Stimulated activated memory B cell treated with anti-CD40 and anti-IgM and Interleukin-4, amounts not matched to agents 10 μg/mL and 1 μg/mL and 100 μg/mL, for 72 hours (primary cell): Measurements from ENCODE around the gene CHST15.
A peak's percentile ranks its signal among the peaks of the same experiment; 100 is the strongest.
"Not testable (repeated sequence)": the region's sequence is repeated elsewhere in the genome, so short reads cannot be mapped to it uniquely, and the experiment has no call there.

ENCODE experiments used
- ATAC-seq: fragments of 150-1000 bp; cut with Tn5 transposase; 2 replicates; pipeline ENCODE4 v1.10.0; 2021
- H3K27ac Mint-ChIP-seq: one replicate; pipeline ENCODE4 v1.8.0; 2022; ENCODE audit warnings: mild to moderate bottlenecking, mixed read lengths
- H3K27me3 Mint-ChIP-seq: one replicate; pipeline ENCODE4 v1.8.0; 2022; ENCODE audit warnings: mixed read lengths
- H3K36me3 Mint-ChIP-seq: one replicate; pipeline ENCODE4 v1.8.0; 2022; ENCODE audit warnings: mixed read lengths
- H3K4me1 Mint-ChIP-seq: one replicate; pipeline ENCODE4 v1.8.0; 2022; ENCODE audit warnings: mixed read lengths
- H3K4me3 Mint-ChIP-seq: one replicate; pipeline ENCODE4 v1.8.0; 2022; ENCODE audit warnings: mild to moderate bottlenecking, moderate library complexity, mixed read lengths
- H3K9me3 Mint-ChIP-seq: one replicate; pipeline ENCODE4 v1.8.0; 2022; ENCODE audit warnings: mixed read lengths

CHST15 gene

GRCh38 chr10:124112891-124113580 lies 19.6 kb upstream of the CHST15 start:
- no peak overlapping the region for H3K27ac Mint-ChIP-seq
- H3K36me3 Mint-ChIP-seq: no peaks in the 10 kb centered on the region
- peaks cover 48% of the 10 kb centered on the region for H3K4me1 Mint-ChIP-seq
- H3K4me3 Mint-ChIP-seq: no peak overlapping the region
- H3K27me3 Mint-ChIP-seq: no peaks in the 10 kb centered on the region
- H3K9me3 Mint-ChIP-seq: no peaks in the 10 kb centered on the region
- ATAC-seq: no peak

- Mint-ChIP-seq H3K27ac (no peak overlapping the region), H3K4me1 (peaks cover 54% of the 10 kb centered on the region), H3K9me3 (no peaks in the 10 kb centered on the region), H3K4me3 (no peak overlapping the region), H3K36me3 (no peaks in the 10 kb centered on the region), H3K27me3 (no peaks in the 10 kb centered on the region)
- no peak for ATAC-seq
Measured at GRCh38 chr10:124110882-124111281, 17.5 kb upstream of the CHST15 start.

DNA sequence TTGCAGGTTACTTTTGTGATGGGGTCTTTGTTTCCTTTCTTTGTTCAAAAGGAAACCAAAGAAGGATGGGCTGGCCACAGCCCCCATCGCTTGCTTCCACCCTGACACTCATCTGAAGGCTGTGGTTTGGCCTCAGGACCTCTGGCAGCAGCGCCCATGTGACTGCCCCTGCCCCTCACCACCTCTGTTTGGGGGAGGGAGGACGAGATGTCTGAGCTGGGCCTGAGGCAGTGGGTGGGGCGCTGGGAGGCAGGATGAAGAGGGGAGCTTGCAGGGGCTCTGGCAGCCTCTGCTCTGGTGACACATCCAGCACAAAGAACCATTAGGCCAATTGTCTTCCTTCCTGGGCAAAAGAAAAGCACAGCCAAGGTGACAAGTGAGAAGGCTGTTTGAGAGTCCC lies 15.9 kb upstream of the CHST15 start:
- peaks cover 3% of the 10 kb centered on the region for H3K36me3 Mint-ChIP-seq
- H3K9me3 Mint-ChIP-seq: peaks cover 3% of the 10 kb centered on the region
- H3K27me3 Mint-ChIP-seq: no peaks in the 10 kb centered on the region
- no peak for ATAC-seq
- peak overlapping the region; percentile 84 for H3K27ac Mint-ChIP-seq
- peaks cover 61% of the 10 kb centered on the region for H3K4me1 Mint-ChIP-seq
- H3K4me3 Mint-ChIP-seq: no peak overlapping the region

- Mint-ChIP-seq H3K4me3 (no peak overlapping the region), H3K27ac (peak overlapping the region; percentile 84), H3K9me3 (peaks cover 3% of the 10 kb centered on the region), H3K36me3 (peaks cover 8% of the 10 kb centered on the region), H3K4me1 (peaks cover 66% of the 10 kb centered on the region), H3K27me3 (no peaks in the 10 kb centered on the region)
- no peak for ATAC-seq
Measured at GRCh38 chr10:124107072-124107471, 13.7 kb upstream of the CHST15 start.

GRCh38 chr10:124106241-124106879 lies 13.0 kb upstream of the CHST15 start:
- Mint-ChIP-seq H3K27ac (peak overlapping the region; percentile 84), H3K9me3 (peaks cover 3% of the 10 kb centered on the region), H3K4me1 (peaks cover 66% of the 10 kb centered on the region), H3K4me3 (peak overlapping the region; percentile 58), H3K27me3 (no peaks in the 10 kb centered on the region), H3K36me3 (peaks cover 8% of the 10 kb centered on the region)
- ATAC-seq: peak; percentile 84

GRCh38 chr10:124105594-124105993 lies 12.2 kb upstream of the CHST15 start:
- no peak for ATAC-seq
- H3K4me1 Mint-ChIP-seq: peaks cover 64% of the 10 kb centered on the region
- H3K4me3 Mint-ChIP-seq: no peak overlapping the region
- H3K27ac Mint-ChIP-seq: peak overlapping the region; percentile 84
- peaks cover 8% of the 10 kb centered on the region for H3K36me3 Mint-ChIP-seq
- peaks cover 3% of the 10 kb centered on the region for H3K9me3 Mint-ChIP-seq
- no peaks in the 10 kb centered on the region for H3K27me3 Mint-ChIP-seq

GRCh38 chr10:124105045-124105444 lies 11.6 kb upstream of the CHST15 start:
- H3K4me1 Mint-ChIP-seq: peaks cover 64% of the 10 kb centered on the region
- no peak overlapping the region for H3K4me3 Mint-ChIP-seq
- no peaks in the 10 kb centered on the region for H3K27me3 Mint-ChIP-seq
- H3K27ac Mint-ChIP-seq: peak overlapping the region; percentile 84
- peaks cover 3% of the 10 kb centered on the region for H3K9me3 Mint-ChIP-seq
- no peak for ATAC-seq
- peaks cover 8% of the 10 kb centered on the region for H3K36me3 Mint-ChIP-seq

- ATAC-seq: no peak
- no peak overlapping the region for H3K4me3 Mint-ChIP-seq
- no peaks in the 10 kb centered on the region for H3K27me3 Mint-ChIP-seq
- peaks cover 3% of the 10 kb centered on the region for H3K9me3 Mint-ChIP-seq
- peaks cover 69% of the 10 kb centered on the region for H3K4me1 Mint-ChIP-seq
- H3K27ac Mint-ChIP-seq: peak overlapping the region; percentile 84
- H3K36me3 Mint-ChIP-seq: peaks cover 8% of the 10 kb centered on the region
Measured at GRCh38 chr10:124104011-124104627, 10.7 kb upstream of the CHST15 start.

- H3K27me3 Mint-ChIP-seq: no peaks in the 10 kb centered on the region
- ATAC-seq: no peak
- peak overlapping the region; percentile 25 for H3K27ac Mint-ChIP-seq
- peaks cover 8% of the 10 kb centered on the region for H3K36me3 Mint-ChIP-seq
- no peak overlapping the region for H3K4me3 Mint-ChIP-seq
- H3K4me1 Mint-ChIP-seq: peaks cover 49% of the 10 kb centered on the region
- H3K9me3 Mint-ChIP-seq: peaks cover 3% of the 10 kb centered on the region
Measured at GRCh38 chr10:124101351-124101750, 8.0 kb upstream of the CHST15 start.

DNA sequence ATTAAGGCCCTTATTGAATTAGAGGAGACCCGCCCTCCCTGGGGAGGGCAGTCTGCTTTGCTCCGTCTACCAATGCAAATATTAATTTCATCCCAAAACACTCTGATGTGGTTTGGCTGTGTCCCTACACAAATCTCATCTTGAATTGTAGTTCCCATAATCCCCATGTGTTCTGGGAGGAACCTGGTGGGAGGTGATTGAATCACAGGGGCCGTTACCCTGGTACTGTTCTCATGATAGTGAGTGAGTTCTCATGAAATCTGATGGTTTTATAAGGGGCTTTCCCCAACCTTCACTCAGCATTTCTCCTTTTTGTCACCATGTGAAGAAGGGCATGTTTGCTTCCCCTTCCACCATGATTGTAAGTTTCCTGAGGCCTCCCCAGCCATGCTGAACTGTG lies 7.3 kb upstream of the CHST15 start:
- not testable (repeated sequence) for H3K36me3 Mint-ChIP-seq, H3K9me3 Mint-ChIP-seq, H3K4me3 Mint-ChIP-seq, H3K27me3 Mint-ChIP-seq, ATAC-seq
- H3K27ac Mint-ChIP-seq: peak overlapping the region; percentile 25
- peaks cover 42% of the 10 kb centered on the region for H3K4me1 Mint-ChIP-seq

DNA sequence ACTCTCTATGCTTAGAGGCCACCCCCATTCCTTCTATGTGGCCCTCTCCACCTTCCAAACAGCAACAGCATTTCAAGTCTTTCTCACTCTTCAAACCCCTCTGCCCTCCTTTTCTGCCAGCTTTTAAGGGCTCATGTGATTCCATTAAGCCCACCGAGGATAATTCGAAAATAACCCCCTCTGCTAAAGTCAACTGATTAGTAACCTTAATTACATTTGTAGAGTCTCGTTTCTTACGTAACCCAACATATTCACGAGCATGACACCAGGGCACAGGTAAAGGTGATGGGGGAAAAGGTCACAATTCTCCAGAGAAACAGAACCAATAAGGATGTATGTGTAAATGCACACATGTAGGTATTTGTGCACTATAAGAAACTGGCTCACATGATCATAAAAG lies 6.7 kb upstream of the CHST15 start:
- peaks cover 42% of the 10 kb centered on the region for H3K4me1 Mint-ChIP-seq
- peaks cover 3% of the 10 kb centered on the region for H3K9me3 Mint-ChIP-seq
- peaks cover 8% of the 10 kb centered on the region for H3K36me3 Mint-ChIP-seq
- no peaks in the 10 kb centered on the region for H3K27me3 Mint-ChIP-seq
- no peak for ATAC-seq
- H3K27ac Mint-ChIP-seq: peak overlapping the region; percentile 25
- H3K4me3 Mint-ChIP-seq: no peak overlapping the region

DNA sequence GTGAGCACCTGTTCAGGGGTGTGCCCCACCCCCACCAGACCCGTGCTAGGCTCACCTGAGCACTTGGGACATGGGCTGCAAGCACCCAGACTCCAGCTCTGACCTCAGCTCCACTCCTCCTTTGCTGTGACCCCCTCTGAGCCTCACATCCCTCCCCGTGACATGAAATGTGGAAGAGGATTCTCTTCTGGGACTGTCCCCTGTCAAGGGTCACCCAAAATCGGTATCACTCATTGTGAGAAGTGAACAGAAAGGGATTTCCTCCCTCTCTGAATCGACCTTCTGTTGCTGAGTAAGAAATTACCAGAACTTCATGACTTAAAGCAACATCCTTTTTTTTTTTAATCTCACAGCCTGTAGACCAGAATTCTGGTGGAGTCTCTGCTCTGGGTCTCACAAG lies 6.2 kb upstream of the CHST15 start:
- H3K36me3 Mint-ChIP-seq: peaks cover 8% of the 10 kb centered on the region
- peaks cover 3% of the 10 kb centered on the region for H3K9me3 Mint-ChIP-seq
- no peaks in the 10 kb centered on the region for H3K27me3 Mint-ChIP-seq
- no peak overlapping the region for H3K4me3 Mint-ChIP-seq
- peak overlapping the region; percentile 25 for H3K27ac Mint-ChIP-seq
- peak; percentile 89 for ATAC-seq
- peaks cover 44% of the 10 kb centered on the region for H3K4me1 Mint-ChIP-seq

DNA sequence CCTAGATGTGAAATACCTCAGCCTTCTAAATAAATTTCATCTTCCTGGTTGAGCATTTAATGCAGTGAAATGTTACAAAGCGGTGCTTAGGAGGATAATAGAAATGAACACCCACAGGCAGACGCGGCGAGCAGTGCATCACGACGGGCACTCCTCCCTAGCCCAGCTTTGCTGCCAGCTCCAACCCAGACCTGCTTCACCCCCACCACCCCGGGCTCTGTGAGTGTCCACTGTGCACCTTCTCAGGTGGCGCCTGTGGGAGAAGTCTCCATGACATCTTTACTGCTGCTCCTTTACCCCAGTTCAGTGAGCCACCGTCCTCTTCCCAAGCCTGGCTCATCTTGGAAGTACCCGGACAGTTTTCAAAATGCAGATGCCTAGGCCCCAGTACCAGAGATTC lies 5.2 kb upstream of the CHST15 start:
- no peak overlapping the region for H3K27ac Mint-ChIP-seq
- peaks cover 44% of the 10 kb centered on the region for H3K4me1 Mint-ChIP-seq

DNA sequence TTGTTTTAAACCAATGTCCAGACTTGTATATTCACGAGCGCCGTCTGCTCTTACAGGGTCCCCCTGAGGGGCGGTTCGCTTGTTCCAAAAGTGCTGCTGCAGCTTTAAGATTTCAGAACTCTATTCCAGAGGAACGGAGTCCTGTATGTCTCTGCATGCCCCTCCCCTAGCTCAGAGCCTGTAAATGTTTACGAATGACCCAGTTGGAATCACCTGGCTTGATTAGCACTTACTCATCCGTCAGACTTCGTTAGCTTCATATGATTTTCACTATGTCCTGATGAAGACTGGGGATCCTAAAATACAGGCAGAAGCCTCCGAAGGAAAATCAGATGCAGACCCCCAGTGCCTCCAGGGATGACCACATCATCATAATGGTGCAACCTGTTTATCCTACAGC lies 4.5 kb upstream of the CHST15 start:
- H3K9me3 Mint-ChIP-seq: no peaks in the 10 kb centered on the region
- no peaks in the 10 kb centered on the region for H3K36me3 Mint-ChIP-seq
- no peak for ATAC-seq
- H3K4me1 Mint-ChIP-seq: peaks cover 44% of the 10 kb centered on the region
- no peaks in the 10 kb centered on the region for H3K27me3 Mint-ChIP-seq
- H3K27ac Mint-ChIP-seq: no peak overlapping the region
- no peak overlapping the region for H3K4me3 Mint-ChIP-seq

More for the DNA sequence above, 5.2 kb upstream of the CHST15 start:
- no peaks in the 10 kb centered on the region for H3K36me3 Mint-ChIP-seq
- ATAC-seq: no peak
- H3K9me3 Mint-ChIP-seq: no peaks in the 10 kb centered on the region
- no peak overlapping the region for H3K4me3 Mint-ChIP-seq
- H3K27me3 Mint-ChIP-seq: no peaks in the 10 kb centered on the region

- Mint-ChIP-seq H3K4me1 (peaks cover 49% of the 10 kb centered on the region), H3K9me3 (no peaks in the 10 kb centered on the region), H3K27me3 (no peaks in the 10 kb centered on the region), H3K27ac (no peak overlapping the region), H3K36me3 (no peaks in the 10 kb centered on the region), H3K4me3 (no peak overlapping the region)
- no peak for ATAC-seq
Measured at GRCh38 chr10:124096494-124096893, 3.1 kb upstream of the CHST15 start.

DNA sequence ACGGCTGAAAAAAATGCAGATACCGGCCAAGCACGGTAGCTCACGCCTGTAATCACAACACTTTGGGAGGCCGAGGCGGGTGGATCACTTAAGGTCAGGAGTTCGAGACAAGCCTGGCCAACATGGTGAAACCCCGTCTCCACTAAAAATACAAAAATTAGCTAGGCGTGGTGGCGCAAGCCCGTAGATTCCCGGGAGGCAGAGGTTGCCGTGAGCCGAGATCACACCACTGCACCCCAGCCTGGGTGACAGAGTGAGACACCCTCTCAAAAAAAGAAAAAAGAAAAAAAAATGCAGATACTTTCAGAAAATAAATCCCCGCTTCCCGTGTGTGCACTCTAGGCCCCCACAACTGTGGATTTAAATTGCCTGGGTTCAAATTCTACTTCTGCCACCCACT lies 2.4 kb upstream of the CHST15 start:
- H3K9me3 Mint-ChIP-seq, ATAC-seq, H3K4me3 Mint-ChIP-seq, H3K27me3 Mint-ChIP-seq, H3K36me3 Mint-ChIP-seq, H3K27ac Mint-ChIP-seq: not testable (repeated sequence)
- peaks cover 55% of the 10 kb centered on the region for H3K4me1 Mint-ChIP-seq
